K562 (cell line): ENCODE results near the gene ZNF667. TPM values are rescaled to one million over a fixed set of nuclear protein-coding genes. Genes with fewer than 3 reads are reported as not detected.

Experiments
- ATAC-seq: fragments of 200-7000 bp; cut with Tn5 transposase; 3 replicates; pipeline ENCODE4 v1.9.1; 2020; ENCODE audit warnings: moderate library complexity
- BruUV-seq: library from RNA; stranded (reverse); fragments of 400-500 nt; replicated peaks from 2 replicates; lab custom pipeline; 2021; lab: Mats Ljungman, UMichigan
- CTCF ChIA-PET: fragments of 300-600 bp; formaldehyde crosslinking; extraction: SDS; loops from one replicate; lab custom pipeline; 2021; ENCODE audit warnings: low intra/inter-chr PET ratio; lab: Yijun Ruan, JAX
- POLR2A ChIA-PET: fragments of 300-600, 350-650 bp; sonication (Branson Sonifier 250); formaldehyde crosslinking; extraction: SDS; loops from one replicate; lab custom pipeline; 2021; ENCODE audit warnings: antibody characterized with exemption, inconsistent platforms; lab: Yijun Ruan, JAX
- DNase-seq, 4 experiments: peaks; one replicate each; pipeline versions ENCODE4 v3.0.0 to v3.0.0-alpha.2; 2011 to 2018; ENCODE audit warnings: low spot score in 3 of 4, mixed read lengths in 3 of 4; ENCODE audit errors: extremely low read depth in 1 of 4
- FAIRE-seq: peaks from 2 replicates; lab custom pipeline; 2011; peaks lifted over from hg19 to GRCh38; lab: Jason Lieb, UNC
- H2AFZ ChIP-seq: 2 replicates; pipeline ENCODE4 v1.6.0; 2011; ENCODE audit warnings: low read depth, low read length, control low read depth, inconsistent platforms
- H3K27ac ChIP-seq: fragments of 200-600 bp; 3 replicates; pipeline ENCODE4 v1.8.0; 2011; ENCODE audit warnings: low read depth, mild to moderate bottlenecking, control low read depth, inconsistent platforms, low read length, moderate library complexity, mixed read lengths; ENCODE audit errors: extremely low read depth
- H3K27me3 ChIP-seq, 2 experiments: fragments of 300-600 bp in 1 of 2; 2 replicates in 1 of 2; 3 replicates in 1 of 2; pipeline versions ENCODE4 v1.6.0 to v1.8.0; 2011; ENCODE audit warnings: inconsistent platforms in 2 of 2, low read length in 2 of 2, mild to moderate bottlenecking in 1 of 2, mixed read lengths in 1 of 2, moderate library complexity in 1 of 2; ENCODE audit not compliant: control insufficient read depth in 2 of 2, insufficient read depth in 2 of 2
- H3K36me3 ChIP-seq: fragments of 300-600 bp; 3 replicates; pipeline ENCODE4 v1.8.0; 2011; ENCODE audit warnings: mild to moderate bottlenecking, low read length, inconsistent platforms; ENCODE audit not compliant: control insufficient read depth, insufficient read depth
- H3K4me1 ChIP-seq, 2 experiments: fragments of 200-600 bp in 1 of 2; replicated peaks in 1 of 2; 2 replicates in 1 of 2; 3 replicates in 1 of 2; pipeline versions ENCODE4 v1.5.1 to v1.8.0; 2011; ENCODE audit warnings: inconsistent platforms in 2 of 2, low read length in 2 of 2, mild to moderate bottlenecking in 1 of 2, mixed read lengths in 1 of 2, moderate library complexity in 1 of 2; ENCODE audit not compliant: control insufficient read depth in 2 of 2, insufficient read depth in 2 of 2
- H3K4me2 ChIP-seq: 2 replicates; pipeline ENCODE4 v1.6.1; 2011; ENCODE audit warnings: low read length, control low read depth, inconsistent platforms, mixed read lengths; ENCODE audit not compliant: insufficient read depth
- H3K4me3 ChIP-seq: fragments of 200-600 bp; sonication (generic), shearing (Covaris generic); 2 replicates; pipeline ENCODE4 v1.5.1; 2016; ENCODE audit warnings: control low read depth, inconsistent platforms
- H3K79me2 ChIP-seq: fragments of 200-600 bp; 3 replicates; pipeline ENCODE4 v1.8.0; 2011; ENCODE audit warnings: low read length, inconsistent platforms; ENCODE audit not compliant: control insufficient read depth, insufficient read depth
- H3K9ac ChIP-seq, 2 experiments: 2 replicates each; pipeline versions ENCODE4 v1.6.0 to v1.6.1; 2011; ENCODE audit warnings: low read depth in 2 of 2, low read length in 2 of 2, control low read depth in 1 of 2, inconsistent platforms in 1 of 2, mild to moderate bottlenecking in 1 of 2, mixed read lengths in 1 of 2; ENCODE audit not compliant: insufficient read depth in 1 of 2
- H3K9me1 ChIP-seq: one replicate; pipeline ENCODE4 v1.6.0; 2011; ENCODE audit warnings: inconsistent platforms, mild to moderate bottlenecking, low read length, moderate library complexity; ENCODE audit not compliant: control insufficient read depth, insufficient read depth
- H3K9me3 ChIP-seq: replicated peaks from 2 replicates; pipeline ENCODE4 v1.5.1; 2011; ENCODE audit warnings: low read depth, low read length, inconsistent platforms; ENCODE audit not compliant: control insufficient read depth, insufficient read depth
- H4K20me1 ChIP-seq: replicated peaks from 2 replicates; pipeline ENCODE4 v1.6.1; 2011; ENCODE audit warnings: low read length, inconsistent platforms, mixed read lengths; ENCODE audit not compliant: control insufficient read depth, insufficient read depth
- CBFB ChIP-seq: sonication (generic); formaldehyde crosslinking; IDR thresholded peaks from 2 replicates; pipeline ENCODE4 v1.4.0; 2020; ENCODE audit warnings: mild to moderate bottlenecking, missing genetic modification reagents
- GABPB2 ChIP-seq: fragments of 250-450 bp; sonication (Bioruptor Pico); conservative IDR thresholded peaks from 2 replicates; pipeline ENCODE4 v1.5.1; 2021; ENCODE audit warnings: mild to moderate bottlenecking
- HMG20A ChIP-seq: fragments of 450-650 bp; formaldehyde crosslinking; conservative IDR thresholded peaks from 2 replicates; pipeline ENCODE4 v1.4.0; 2020; ENCODE audit warnings: mild to moderate bottlenecking, mixed read lengths
- SMAD3 ChIP-seq: fragments of 450-650 bp; formaldehyde crosslinking; conservative IDR thresholded peaks from 2 replicates; pipeline ENCODE4 v1.4.0; 2020; ENCODE audit warnings: mild to moderate bottlenecking
- SMAD4 ChIP-seq: fragments of 250-450 bp; sonication (Bioruptor Pico); conservative IDR thresholded peaks from 2 replicates; pipeline ENCODE4 v1.8.0; 2021; ENCODE audit warnings: inconsistent platforms, mild to moderate bottlenecking, moderate library complexity
- ZNF655 ChIP-seq: fragments of 250-450 bp; sonication (Bioruptor Pico); IDR thresholded peaks from 2 replicates; pipeline ENCODE4 v1.5.0; 2021
- WGBS: fragments of 100-300 bp; shearing (Covaris generic); methylation state at CpG from one replicate; pipeline ENCODE4 v1.1.6; 2016; ENCODE audit warnings: low coverage, mixed read lengths; ENCODE audit not compliant: insufficient coverage; ENCODE audit errors: missing lambda C conversion rate; 5-methylcytosine and 5-hydroxymethylcytosine counted together
- in situ Hi-C: fragments of 300-500 bp; cut with MboI; formaldehyde crosslinking; loops from 4 replicates; pipeline ENCODE4 v1.15.0; 2018; ENCODE audit warnings: inconsistent platforms, mixed read lengths
- intact Hi-C: fragments of 100-400 bp; cut with micrococcal nuclease; formaldehyde crosslinking; loops from 2 replicates; pipeline ENCODE4 v1.14.2; 2022
- polyA plus RNA-seq, 8 experiments: library from polyadenylated mRNA; depleted of rRNA in 4 of 8; stranded (reverse) in 5 of 8; unstranded in 3 of 8; fragments of >200 nt; fragmentation: Nextera tagmentation in 2 of 8; fragmentation: Illumina TruSeq in 1 of 8; extraction: Ambion mirVana in 2 of 8; extraction: Trizol in 1 of 8; gene quantifications; 2 replicates each; pipeline versions ENCODE4 v1.2.1 to v1.2.3, GENCODE V29; 2011 to 2014; ENCODE audit warnings: inconsistent platforms in 1 of 8, missing spikeins in 1 of 8
- total RNA-seq, 7 experiments: library from RNA; depleted of rRNA in 6 of 7; stranded (reverse); fragments of >200 nt in 6 of 7; fragmentation: Illumina TruSeq in 2 of 7; extraction: Trizol in 2 of 7; gene quantifications; 2 replicates each; pipeline versions ENCODE4 v1.2.1 to v1.2.3, GENCODE V29; 2011 to 2021; ENCODE audit warnings: low replicate concordance in 1 of 7

Gene ZNF667
- total and polyA plus RNA-seq, 9 of the 15 experiments (the other 6 are each of a cell fraction or from before 2014, with no cell fraction given), result not detected

GRCh38 chr19:56476093-56476492, 1.1 kb downstream of the ZNF667 start:
- no peaks in the 10 kb centered on the region for H4K20me1 ChIP-seq
- no peak overlapping the region for H3K4me3 ChIP-seq
- no peaks in the 10 kb centered on the region for H3K79me2 ChIP-seq
- no peak for DNase-seq
- H3K9me3 ChIP-seq, result no peaks in the 10 kb centered on the region
- H2AFZ ChIP-seq, result no peak overlapping the region
- in situ Hi-C loops (no loop called here), intact Hi-C loops (no loop called here)
- ATAC-seq, result no peak
- WGBS, result 2% methylated on average over 10 of the region's 10 CpGs
- CTCF ChIA-PET, result no interaction called here
- H3K4me2 ChIP-seq, result no peak overlapping the region
- BruUV-seq, result no TSS peak
- no peak overlapping the region for H3K27ac ChIP-seq
- POLR2A ChIA-PET, result interaction anchor here (0.6 kb wide), 1 partner anchor 143 kb away, joined by 4 read pairs; no protein-coding TSS in a partner anchor
- H3K27me3 ChIP-seq, result no peaks in the 10 kb centered on the region
- H3K9ac ChIP-seq, result no peak overlapping the region
- no peak for FAIRE-seq
- TF ChIP-seq SMAD3 (CRISPR knock-in tag), result no peak
- H3K4me1 ChIP-seq, result peaks cover 0 to 15% of the 10 kb centered on the region in 2 experiments; a peak in 1 of 5 replicates
- no peaks in the 10 kb centered on the region for H3K9me1 ChIP-seq
- H3K36me3 ChIP-seq, result no peaks in the 10 kb centered on the region

- FAIRE-seq, result no peak
- TF ChIP-seq GABPB2 (no peak), CBFB (no peak), ZNF655 (no peak), SMAD4 (no peak), HMG20A (CRISPR knock-in tag) (no peak)
- no peak for ATAC-seq
- H3K4me2 ChIP-seq, result no peak overlapping the region
- 0% methylated on average over 3 of the region's 3 CpGs for WGBS
- H3K36me3 ChIP-seq, result no peaks in the 10 kb centered on the region
- H3K27me3 ChIP-seq, result no peaks in the 10 kb centered on the region
- H3K79me2 ChIP-seq, result no peaks in the 10 kb centered on the region
- H3K4me1 ChIP-seq, result peaks cover 0 to 15% of the 10 kb centered on the region in 2 experiments; a peak in 1 of 5 replicates
- intact Hi-C loops (no loop called here), in situ Hi-C loops (no loop called here)
- no peak overlapping the region for H2AFZ ChIP-seq
- H3K27ac ChIP-seq, result no peak overlapping the region
- no peaks in the 10 kb centered on the region for H3K9me3 ChIP-seq
- no peak for DNase-seq
- no peak overlapping the region for H3K9ac ChIP-seq
- no peak overlapping the region for H3K4me3 ChIP-seq
- no peaks in the 10 kb centered on the region for H4K20me1 ChIP-seq
- CTCF ChIA-PET, result no interaction called here
- H3K9me1 ChIP-seq, result no peaks in the 10 kb centered on the region
- BruUV-seq, result no TSS peak
- POLR2A ChIA-PET, result no interaction called here
Measured at GRCh38 chr19:56474308-56474707, 2.8 kb downstream of the ZNF667 start.
